ENCODE data around the gene RBMX2.
"Not testable (repeated sequence)": the region's sequence is repeated elsewhere in the genome, so short reads cannot be mapped to it uniquely, and the experiment has no call there.

Gene RBMX2

GRCh38 chrX:130401415-130402207 is at the start of gene RBMX2:
Gene RBMX2 (plus strand): TSS chrX:130401987. CDS start chrX:130402033, 46 bp downstream.
- peak; percentile 85 for DNase-seq (ENCODE audit: low spot score)
- no peak for FAIRE-seq

GRCh38 chrX:130352050-130352449 is 49.7 kb upstream of the RBMX2 start:
- FAIRE-seq: not testable (repeated sequence)

GRCh38 chrX:130376077-130376476 is 25.7 kb upstream of the RBMX2 start:
- no peak for FAIRE-seq
- no peak for DNase-seq (ENCODE audit: low spot score)

More at GRCh38 chrX:130352050-130352449, 49.7 kb upstream of the RBMX2 start:
- not testable (repeated sequence) for DNase-seq (ENCODE audit: low spot score)

- no peak for DNase-seq (ENCODE audit: low spot score)
- FAIRE-seq: no peak
Measured at GRCh38 chrX:130378024-130378669, 23.6 kb upstream of the RBMX2 start.

GRCh38 chrX:130385520-130385919 is 16.3 kb upstream of the RBMX2 start, which contains the start of gene GPR119:
Gene GPR119 (minus strand): TSS chrX:130385674. CDS start chrX:130385447, 227 bp downstream.
- DNase-seq (ENCODE audit: low spot score) (no peak), FAIRE-seq (no peak)

- no peak for FAIRE-seq
Measured at GRCh38 chrX:130386408-130386808, 15.4 kb upstream of the RBMX2 start.

GRCh38 chrX:130393451-130394074 is 8.2 kb upstream of the RBMX2 start:
- DNase-seq (ENCODE audit: low spot score) (peak; percentile 36), FAIRE-seq (no peak)

More at GRCh38 chrX:130386408-130386808, 15.4 kb upstream of the RBMX2 start:
- no peak for DNase-seq (ENCODE audit: low spot score)

GRCh38 chrX:130395341-130395740 is 6.4 kb upstream of the RBMX2 start:
- DNase-seq (ENCODE audit: low spot score) (no peak), FAIRE-seq (no peak)

- DNase-seq (ENCODE audit: low spot score) (no peak), FAIRE-seq (no peak)
Measured at GRCh38 chrX:130402208-130402684, 459 bp downstream of the RBMX2 start.

- DNase-seq (ENCODE audit: low spot score): no peak
- no peak for FAIRE-seq
Measured at GRCh38 chrX:130413415-130413814, 11.6 kb downstream of the RBMX2 start.

GRCh38 chrX:130414800-130415199 is 13.0 kb downstream of the RBMX2 start:
- no peak for DNase-seq (ENCODE audit: low spot score)
- no peak for FAIRE-seq

- DNase-seq (ENCODE audit: low spot score) (no peak), FAIRE-seq (no peak)
Measured at GRCh38 chrX:130415201-130415600, 13.4 kb downstream of the RBMX2 start.

GRCh38 chrX:130416785-130417184 is 15.0 kb downstream of the RBMX2 start:
- no peak for FAIRE-seq
- no peak for DNase-seq (ENCODE audit: low spot score)

GRCh38 chrX:130418066-130418465 is 16.3 kb downstream of the RBMX2 start:
- FAIRE-seq: no peak
- DNase-seq (ENCODE audit: low spot score): no peak

- no peak for DNase-seq (ENCODE audit: low spot score)
- FAIRE-seq: no peak
Measured at GRCh38 chrX:130418740-130419139, 17.0 kb downstream of the RBMX2 start.

GRCh38 chrX:130419263-130419662 is 17.5 kb downstream of the RBMX2 start:
- DNase-seq (ENCODE audit: low spot score): no peak
- no peak for FAIRE-seq

GRCh38 chrX:130426531-130426930 is 24.7 kb downstream of the RBMX2 start:
- no peak for DNase-seq (ENCODE audit: low spot score)
- no peak for FAIRE-seq

GRCh38 chrX:130429236-130429635 is 27.4 kb downstream of the RBMX2 start:
- DNase-seq (ENCODE audit: low spot score); FAIRE-seq: not testable (repeated sequence)

- FAIRE-seq: no peak
- DNase-seq (ENCODE audit: low spot score): no peak
Measured at GRCh38 chrX:130435937-130436336, 34.1 kb downstream of the RBMX2 start.

GRCh38 chrX:130437996-130438395 is 36.2 kb downstream of the RBMX2 start:
- DNase-seq (ENCODE audit: low spot score); FAIRE-seq: not testable (repeated sequence)

- FAIRE-seq: no peak
- DNase-seq (ENCODE audit: low spot score): no peak
Measured at GRCh38 chrX:130443875-130444274, 42.1 kb downstream of the RBMX2 start.

Data from urothelium cell line (cell line).